ENCODE measurements around the gene HEXA. TPM values are rescaled to one million over a fixed set of nuclear protein-coding genes. Genes with fewer than 3 reads are reported as not detected.
"Not testable (repeated sequence)": the region's sequence is repeated elsewhere in the genome, so short reads cannot be mapped to it uniquely, and the experiment has no call there.

Gene HEXA
- 185 TPM for total RNA-seq
- long read RNA-seq, full-length matches to known transcripts = 230 of 254 reads
- long read RNA-seq, partial matches to known transcripts = 9 of 254 reads
- long read RNA-seq, other reads (novel, unspliced or antisense) = 15 of 254 reads

DNA sequence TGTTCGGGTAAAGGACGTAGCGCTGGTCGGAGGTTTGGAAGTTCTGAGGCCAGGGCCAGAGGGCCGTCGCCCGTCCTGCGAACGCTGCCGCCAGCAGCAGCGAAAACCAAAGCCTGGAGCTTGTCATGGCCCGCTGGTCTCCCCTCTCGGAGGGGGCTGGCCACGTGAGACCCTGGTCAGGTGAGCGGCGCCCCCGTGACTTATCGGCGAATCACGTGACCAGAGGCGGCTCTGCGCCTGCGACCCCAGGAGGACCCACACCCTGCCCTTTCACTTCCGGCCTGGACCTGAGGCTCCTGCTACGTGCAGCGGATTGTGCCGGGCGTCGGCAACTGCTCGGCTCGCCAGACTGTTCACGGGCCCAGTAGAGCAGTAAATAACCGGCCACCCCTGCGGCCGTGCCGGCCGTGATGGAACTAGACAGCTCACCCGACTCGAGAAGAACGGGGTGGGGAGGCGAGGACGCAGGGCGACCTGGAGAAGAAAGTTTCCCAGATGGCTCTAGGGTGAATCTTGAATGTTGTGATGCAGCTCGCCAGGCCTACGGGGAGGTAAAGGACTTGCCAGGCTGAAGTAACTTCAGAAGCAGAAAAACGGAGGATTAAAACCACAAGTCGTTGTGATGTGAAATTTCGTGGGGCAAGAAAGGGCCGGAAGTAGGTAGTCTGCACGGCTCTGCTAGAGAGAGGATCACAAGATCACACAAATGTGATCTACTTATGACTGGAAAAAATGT lies at the start of gene HEXA:
TSS of gene HEXA (minus strand) at position 169 of the 736 bp plus-strand sequence. CDS start at position 127, 42 bp downstream.
- H3K9me3 ChIP-seq = no peaks in the 10 kb centered on the region
- intact Hi-C loops (cut with DNase I) = no loop called here
- peaks cover 18% of the 10 kb centered on the region for H3K4me1 ChIP-seq
- peak; percentile 99 for DNase-seq
- TF ChIP-seq, protein P1, sequence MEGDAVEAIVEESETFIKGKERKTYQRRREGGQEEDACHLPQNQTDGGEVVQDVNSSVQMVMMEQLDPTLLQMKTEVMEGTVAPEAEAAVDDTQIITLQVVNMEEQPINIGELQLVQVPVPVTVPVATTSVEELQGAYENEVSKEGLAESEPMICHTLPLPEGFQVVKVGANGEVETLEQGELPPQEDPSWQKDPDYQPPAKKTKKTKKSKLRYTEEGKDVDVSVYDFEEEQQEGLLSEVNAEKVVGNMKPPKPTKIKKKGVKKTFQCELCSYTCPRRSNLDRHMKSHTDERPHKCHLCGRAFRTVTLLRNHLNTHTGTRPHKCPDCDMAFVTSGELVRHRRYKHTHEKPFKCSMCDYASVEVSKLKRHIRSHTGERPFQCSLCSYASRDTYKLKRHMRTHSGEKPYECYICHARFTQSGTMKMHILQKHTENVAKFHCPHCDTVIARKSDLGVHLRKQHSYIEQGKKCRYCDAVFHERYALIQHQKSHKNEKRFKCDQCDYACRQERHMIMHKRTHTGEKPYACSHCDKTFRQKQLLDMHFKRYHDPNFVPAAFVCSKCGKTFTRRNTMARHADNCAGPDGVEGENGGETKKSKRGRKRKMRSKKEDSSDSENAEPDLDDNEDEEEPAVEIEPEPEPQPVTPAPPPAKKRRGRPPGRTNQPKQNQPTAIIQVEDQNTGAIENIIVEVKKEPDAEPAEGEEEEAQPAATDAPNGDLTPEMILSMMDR (IDR thresholded peaks at IDR 0.05) = no peak
- peak within 1 kb of the TSS; percentile 89 for H3K27ac ChIP-seq
- ATAC-seq = peak; percentile 96
- H3K36me3 ChIP-seq = no peaks in the 10 kb centered on the region
- peak within 1 kb of the TSS; percentile 77 for H3K4me3 ChIP-seq
- H3K27me3 ChIP-seq = no peaks in the 10 kb centered on the region

DNA sequence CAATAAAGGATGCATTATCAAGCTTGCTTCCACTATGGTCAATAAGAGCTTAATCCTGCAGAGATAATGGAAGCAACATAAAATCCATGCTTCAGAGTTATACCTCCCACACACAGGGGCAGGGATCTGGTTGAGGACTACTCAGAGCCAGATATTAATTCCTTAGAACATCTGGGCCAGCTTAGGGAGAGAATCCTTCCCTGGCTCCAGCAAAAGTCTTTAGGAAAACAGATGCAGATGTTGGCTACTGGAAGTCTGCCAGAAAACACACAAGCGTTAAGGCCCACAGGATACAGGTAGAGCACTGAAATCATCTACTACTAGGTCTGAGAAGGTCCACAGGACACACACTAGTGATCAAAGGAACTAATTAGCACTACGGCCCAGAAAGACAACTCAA lies 47.4 kb upstream of the HEXA start:
- no peak overlapping the region for H3K27ac ChIP-seq
- TF ChIP-seq, protein P1 (IDR thresholded peaks at IDR 0.05) = no peak
- H3K4me1 ChIP-seq = no peaks in the 10 kb centered on the region
- no peak overlapping the region for H3K4me3 ChIP-seq
- H3K36me3 ChIP-seq = no peaks in the 10 kb centered on the region
- H3K9me3 ChIP-seq = no peaks in the 10 kb centered on the region
- H3K27me3 ChIP-seq = no peaks in the 10 kb centered on the region
- ATAC-seq (no peak), DNase-seq (no peak)
- intact Hi-C loops (cut with DNase I) = no loop called here

DNA sequence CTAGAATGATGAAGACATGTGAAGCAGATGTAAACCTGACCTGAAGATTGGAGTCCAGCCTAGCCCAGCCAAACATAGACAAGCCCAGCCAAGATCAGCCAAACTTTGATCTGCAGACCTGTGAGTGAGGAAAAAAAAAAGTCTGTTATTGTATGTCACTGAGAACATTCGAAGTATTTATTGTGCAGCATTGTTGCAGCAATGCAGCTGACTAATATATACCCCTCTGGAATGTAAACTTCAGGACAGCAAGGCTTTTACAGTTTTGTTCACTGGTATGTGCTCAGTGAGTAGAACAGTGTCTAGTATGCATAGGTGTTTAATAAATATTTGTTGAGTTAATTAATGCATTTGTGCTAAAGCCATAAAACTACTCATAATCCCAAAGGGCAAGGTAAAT lies 45.7 kb upstream of the HEXA start:
- Histone ChIP-seq H3K27ac (no peak overlapping the region), H3K4me1 (no peaks in the 10 kb centered on the region), H3K4me3 (no peak overlapping the region), H3K36me3 (no peaks in the 10 kb centered on the region), H3K27me3 (no peaks in the 10 kb centered on the region), H3K9me3 (no peaks in the 10 kb centered on the region)
- intact Hi-C loops (cut with DNase I) = no loop called here
- ATAC-seq (no peak), DNase-seq (no peak)
- TF ChIP-seq, protein P1 (IDR thresholded peaks at IDR 0.05) = no peak

DNA sequence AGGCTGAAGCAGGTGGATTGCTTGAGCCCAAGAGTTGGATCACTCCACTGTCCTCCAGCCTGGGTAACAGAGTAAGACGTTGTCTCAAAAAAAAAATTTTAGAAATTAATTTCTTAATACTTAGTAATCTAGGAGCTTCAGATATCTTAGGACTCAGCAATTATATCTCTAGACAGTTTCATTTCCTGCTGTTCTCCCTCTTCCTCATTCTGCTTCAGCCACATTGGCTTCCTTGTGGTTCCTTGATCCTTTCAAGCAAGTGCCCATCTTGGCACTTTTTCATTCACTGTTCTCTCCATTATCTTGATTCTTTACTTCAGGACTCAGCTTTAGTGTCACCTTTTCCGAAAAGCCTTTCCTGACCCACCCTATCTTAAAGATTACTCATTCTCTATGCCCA lies 44.8 kb upstream of the HEXA start:
- Histone ChIP-seq H3K27ac (no peak overlapping the region), H3K4me3 (no peak overlapping the region), H3K36me3 (no peaks in the 10 kb centered on the region), H3K27me3 (no peaks in the 10 kb centered on the region), H3K4me1 (no peaks in the 10 kb centered on the region), H3K9me3 (no peaks in the 10 kb centered on the region)
- TF ChIP-seq, protein P1 (IDR thresholded peaks at IDR 0.05) = no peak
- ATAC-seq (peak; percentile 76), DNase-seq (no peak)
- intact Hi-C loops (cut with DNase I) = no loop called here

GRCh38 chr15:72419768-72420167 lies 44.0 kb upstream of the HEXA start:
- DNase-seq; H3K4me3 ChIP-seq; H3K9me3 ChIP-seq; ATAC-seq; H3K27ac ChIP-seq; intact Hi-C loops (cut with DNase I); H3K36me3 ChIP-seq; H3K27me3 ChIP-seq; H3K4me1 ChIP-seq: not testable (repeated sequence)

- Histone ChIP-seq H3K4me1 (no peaks in the 10 kb centered on the region), H3K9me3 (no peaks in the 10 kb centered on the region), H3K27ac (no peak overlapping the region), H3K27me3 (no peaks in the 10 kb centered on the region), H3K4me3 (no peak overlapping the region), H3K36me3 (no peaks in the 10 kb centered on the region)
- ATAC-seq = no peak
- TF ChIP-seq, protein P1 (IDR thresholded peaks at IDR 0.05) = no peak
- no peak for DNase-seq
- intact Hi-C loops (cut with DNase I) = no loop called here
Measured at GRCh38 chr15:72415304-72415703, 39.5 kb upstream of the HEXA start.

GRCh38 chr15:72413337-72413736 lies 37.5 kb upstream of the HEXA start:
- not testable (repeated sequence) for ATAC-seq, DNase-seq

More at GRCh38 chr15:72413337-72413736, 37.5 kb upstream of the HEXA start:
- H3K9me3 ChIP-seq; H3K27ac ChIP-seq; H3K27me3 ChIP-seq; H3K4me1 ChIP-seq; intact Hi-C loops (cut with DNase I); H3K4me3 ChIP-seq; H3K36me3 ChIP-seq: not testable (repeated sequence)
